22Rv1 (cell line): ENCODE results near the gene SBSN.

ENCODE experiments used
- H3K27ac ChIP-seq: fragments of 450-650 bp; 2 replicates; pipeline ENCODE4 v1.5.1; 2017
- CTCF ChIP-seq: fragments of 450-650 bp; IDR thresholded peaks from 2 replicates; pipeline ENCODE4 v1.5.1; 2017; ENCODE audit warnings: mild to moderate bottlenecking
- ZFX ChIP-seq: fragments of 450-650 bp; IDR thresholded peaks from 2 replicates; pipeline ENCODE4 v1.6.1; 2017; ENCODE audit warnings: antibody characterized with exemption, borderline replicate concordance

The SBSN gene

GRCh38 chr19:35528218-35529038 is at the start of gene SBSN:
Gene SBSN (minus strand): TSS chr19:35528311. CDS start chr19:35528281, 30 bp downstream.
- no peak within 1 kb of the TSS for H3K27ac ChIP-seq
- TF ChIP-seq CTCF, result no peak
- no peak for TF ChIP-seq ZFX

GRCh38 chr19:35571406-35571965 is 43.4 kb upstream of the SBSN start:
- no peak for TF ChIP-seq CTCF
- TF ChIP-seq ZFX, result no peak

GRCh38 chr19:35569281-35569781 is 41.2 kb upstream of the SBSN start:
- TF ChIP-seq ZFX (no peak), CTCF (no peak)
- H3K27ac ChIP-seq, result no peak overlapping the region

More at GRCh38 chr19:35571406-35571965, 43.4 kb upstream of the SBSN start:
- no peak overlapping the region for H3K27ac ChIP-seq

GRCh38 chr19:35566738-35567137 is 38.6 kb upstream of the SBSN start:
- TF ChIP-seq ZFX (no peak), CTCF (no peak)
- H3K27ac ChIP-seq, result no peak overlapping the region

- no peak for TF ChIP-seq CTCF
- TF ChIP-seq ZFX, result no peak
- no peak overlapping the region for H3K27ac ChIP-seq
These were observed 37.1 kb upstream of the SBSN start for GRCh38 chr19:35565016-35565856.

GRCh38 chr19:35563207-35563829 is 35.2 kb upstream of the SBSN start, which contains the start of gene ATP4A:
Gene ATP4A (minus strand): TSS chr19:35563658. CDS start chr19:35563629, 29 bp downstream.
- TF ChIP-seq CTCF (no peak), ZFX (no peak)
- H3K27ac ChIP-seq, result no peak within 1 kb of the TSS
